H1 (cell line): ENCODE measurements around the gene MCF2L. TPM values are rescaled to one million over a fixed set of nuclear protein-coding genes. Genes with fewer than 3 reads are reported as not detected.

Experiments used
- CTCF ChIA-PET: fragments of 300-600 bp; sonication (Branson Sonifier 250); formaldehyde crosslinking; loops from one replicate; lab custom pipeline; 2021; ENCODE audit not compliant: partially characterized antibody; lab: Charles Lee
- POLR2A ChIA-PET: fragments of 300-600 bp; sonication (Branson Sonifier 250); formaldehyde crosslinking; loops from one replicate; lab custom pipeline; 2021; ENCODE audit warnings: inconsistent platforms; ENCODE audit not compliant: partially characterized antibody; lab: Charles Lee
- DNase-seq, 2 experiments: peaks; one replicate each; pipeline versions ENCODE4 v3.0.0 to v3.0.0-alpha.2; 2010 to 2022; ENCODE audit warnings: low spot score in 2 of 2, low read depth in 1 of 2, mixed read lengths in 1 of 2
- FAIRE-seq: peaks from 2 replicates; lab custom pipeline; 2011; peaks lifted over from hg19 to GRCh38; lab: Jason Lieb, UNC
- H2AFZ ChIP-seq: 2 replicates; pipeline ENCODE4 v1.8.1; 2012; ENCODE audit warnings: low read length, inconsistent platforms
- H2AK5ac ChIP-seq: 2 replicates; pipeline ENCODE4 v1.6.1; 2013; ENCODE audit warnings: low read depth, low read length
- H2BK120ac ChIP-seq: replicated peaks from 2 replicates; pipeline ENCODE3; 2013; ENCODE audit warnings: low read depth, low read length, inconsistent platforms
- H2BK12ac ChIP-seq: 2 replicates; pipeline ENCODE4 v1.6.1; 2013; ENCODE audit warnings: low read depth, low read length
- H2BK15ac ChIP-seq: 2 replicates; pipeline ENCODE4 v1.6.1; 2013; ENCODE audit warnings: low read length
- H2BK20ac ChIP-seq: 2 replicates; pipeline ENCODE4 v1.6.1; 2013; ENCODE audit warnings: low read length
- H2BK5ac ChIP-seq: 2 replicates; pipeline ENCODE4 v1.6.1; 2013; ENCODE audit warnings: low read depth, low read length
- H3K14ac ChIP-seq: 2 replicates; pipeline ENCODE4 v1.6.1; 2013; ENCODE audit warnings: inconsistent platforms; ENCODE audit not compliant: insufficient read length
- H3K18ac ChIP-seq: 2 replicates; pipeline ENCODE4 v1.6.1; 2013; ENCODE audit warnings: low read length; ENCODE audit errors: extremely low read depth
- H3K23ac ChIP-seq: 2 replicates; pipeline ENCODE4 v1.6.1; 2013; ENCODE audit warnings: inconsistent platforms; ENCODE audit not compliant: insufficient read length
- H3K23me2 ChIP-seq: 2 replicates; pipeline ENCODE4 v1.6.1; 2013; ENCODE audit warnings: low read depth, low read length
- H3K27ac ChIP-seq: 2 replicates; pipeline ENCODE4 v1.6.1; 2011; ENCODE audit warnings: low read depth, low read length, inconsistent platforms
- H3K27me3 ChIP-seq, 4 experiments: replicated peaks in 1 of 4; 1 replicate in 1 of 4; 2 replicates in 3 of 4; pipeline versions ENCODE4 v1.6.1 to v1.8.1; 2011 to 2013; ENCODE audit warnings: low read length in 3 of 4, mild to moderate bottlenecking in 3 of 4, inconsistent platforms in 2 of 4, mixed read lengths in 2 of 4, moderate library complexity in 1 of 4; ENCODE audit not compliant: control insufficient read depth in 3 of 4, insufficient read depth in 3 of 4; ENCODE audit errors: extremely low read depth in 1 of 4
- H3K36me3 ChIP-seq, 4 experiments: 2 replicates each; pipeline versions ENCODE4 v1.6.1 to v1.8.1; 2011 to 2013; ENCODE audit warnings: mild to moderate bottlenecking in 4 of 4, low read length in 3 of 4, moderate library complexity in 2 of 4, control low read depth in 1 of 4, inconsistent platforms in 1 of 4; ENCODE audit not compliant: insufficient read depth in 4 of 4, control insufficient read depth in 2 of 4
- H3K4ac ChIP-seq: replicated peaks from 2 replicates; pipeline ENCODE3; 2013; ENCODE audit warnings: low read length, low read depth, mixed read lengths, inconsistent platforms; ENCODE audit not compliant: insufficient read length
- H3K4me1 ChIP-seq, 4 experiments: replicated peaks in 1 of 4; 1 replicate in 1 of 4; 2 replicates in 3 of 4; pipeline versions ENCODE4 v1.6.1 to v1.8.1; 2011 to 2013; ENCODE audit warnings: low read length in 3 of 4, inconsistent platforms in 2 of 4, mixed read lengths in 1 of 4; ENCODE audit not compliant: insufficient read depth in 4 of 4, control insufficient read depth in 3 of 4
- H3K4me2 ChIP-seq, 2 experiments: 2 replicates each; pipeline versions ENCODE4 v1.6.1 to v1.8.1; 2011 to 2013; ENCODE audit warnings: low read depth in 2 of 2, low read length in 2 of 2, control low read depth in 1 of 2, inconsistent platforms in 1 of 2, mild to moderate bottlenecking in 1 of 2; ENCODE audit not compliant: insufficient read depth in 1 of 2
- H3K4me3 ChIP-seq, 4 experiments: fragments of 200-600, 300-600 bp in 1 of 4; sonication (generic), shearing (Covaris generic), sonication (Bioruptor Twin) in 1 of 4; 2 replicates each; pipeline versions ENCODE4 v1.5.1 to v1.8.1; 2011 to 2016; ENCODE audit warnings: low read length in 4 of 4, low read depth in 3 of 4, control low read depth in 2 of 4, inconsistent platforms in 2 of 4, mild to moderate bottlenecking in 2 of 4, mixed read lengths in 1 of 4, moderate library complexity in 1 of 4; ENCODE audit not compliant: insufficient read depth in 2 of 4; ENCODE audit errors: extremely low read depth in 1 of 4
- H3K56ac ChIP-seq: replicated peaks from 2 replicates; pipeline ENCODE3; 2013; ENCODE audit warnings: low read depth, mild to moderate bottlenecking, mixed read lengths, low read length, inconsistent platforms; ENCODE audit not compliant: insufficient read length
- H3K79me1 ChIP-seq: 2 replicates; pipeline ENCODE4 v1.6.1; 2013; ENCODE audit warnings: low read depth, low read length, control low read depth
- H3K79me2 ChIP-seq, 2 experiments: 2 replicates each; pipeline versions ENCODE4 v1.6.1 to v1.8.1; 2012 to 2013; ENCODE audit warnings: low read length in 2 of 2, mild to moderate bottlenecking in 2 of 2, inconsistent platforms in 1 of 2; ENCODE audit not compliant: insufficient read depth in 2 of 2, control insufficient read depth in 1 of 2
- H3K9ac ChIP-seq, 4 experiments: replicated peaks in 1 of 4; 1 replicate in 1 of 4; 2 replicates in 3 of 4; pipeline versions ENCODE4 v1.6.1 to v1.8.1; 2011 to 2013; ENCODE audit warnings: low read depth in 3 of 4, low read length in 3 of 4, control low read depth in 2 of 4, mild to moderate bottlenecking in 2 of 4, moderate library complexity in 2 of 4, inconsistent platforms in 1 of 4; ENCODE audit errors: extremely low read depth in 1 of 4
- H3K9me3 ChIP-seq, 2 experiments: 2 replicates each; pipeline versions ENCODE4 v1.6.1 to v1.8.1; 2012 to 2013; ENCODE audit warnings: mild to moderate bottlenecking in 2 of 2, moderate library complexity in 2 of 2, control low read depth in 1 of 2, inconsistent platforms in 1 of 2, low read depth in 1 of 2, low read length in 1 of 2, mixed read lengths in 1 of 2; ENCODE audit not compliant: insufficient read depth in 2 of 2
- H4K20me1 ChIP-seq, 2 experiments: replicated peaks in 1 of 2; 2 replicates each; pipeline versions ENCODE3 to v1.8.1; 2011 to 2013; ENCODE audit warnings: inconsistent platforms in 2 of 2, low read length in 2 of 2, mild to moderate bottlenecking in 1 of 2; ENCODE audit not compliant: insufficient read depth in 2 of 2, control insufficient read depth in 1 of 2
- H4K5ac ChIP-seq: 2 replicates; pipeline ENCODE4 v1.6.1; 2013; ENCODE audit warnings: low read length, low read depth, mixed read lengths, inconsistent platforms; ENCODE audit not compliant: insufficient read length
- H4K8ac ChIP-seq: 2 replicates; pipeline ENCODE4 v1.8.0; 2013; ENCODE audit warnings: mild to moderate bottlenecking, moderate library complexity, low read length, inconsistent platforms; ENCODE audit not compliant: insufficient read depth; ENCODE audit errors: extremely low read depth
- H4K91ac ChIP-seq: replicated peaks from 2 replicates; pipeline ENCODE3; 2013; ENCODE audit warnings: low read length, mixed read lengths, inconsistent platforms; ENCODE audit not compliant: insufficient read length
- BACH1 ChIP-seq: IDR thresholded peaks from 2 replicates; pipeline ENCODE4 v1.6.1; 2012; ENCODE audit warnings: low read length, improper control_type of control experiment
- E2F6 ChIP-seq: IDR thresholded peaks from 2 replicates; pipeline ENCODE4 v1.6.1; 2012; ENCODE audit warnings: inconsistent platforms
- EZH2 ChIP-seq: fragments of 200-600 bp; sonication (generic); IDR thresholded peaks from 2 replicates; pipeline ENCODE4 v1.7.1; 2012; ENCODE audit warnings: low read depth, mild to moderate bottlenecking, moderate library complexity, low read length, inconsistent platforms; ENCODE audit not compliant: severe bottlenecking
- TEAD4 ChIP-seq: IDR thresholded peaks from 2 replicates; pipeline ENCODE4 v1.6.1; 2012; ENCODE audit warnings: low read depth, low read length, inconsistent platforms, mixed read lengths
- WGBS, 2 experiments: shearing (Covaris generic) in 1 of 2; methylation state at CpG; one replicate each; pipeline versions ENCODE4 v1.1.6 to v1.1.7; 2013 to 2015; ENCODE audit warnings: low lambda C conversion rate in 2 of 2, mixed read lengths in 2 of 2, inconsistent platforms in 1 of 2, low coverage in 1 of 2, missing lambda C conversion rate in 1 of 2; ENCODE audit not compliant: insufficient replicate concordance in 2 of 2, insufficient coverage in 1 of 2, insufficient read length in 1 of 2; ENCODE audit errors: extremely low coverage in 1 of 2, missing lambda C conversion rate in 1 of 2; 5-methylcytosine and 5-hydroxymethylcytosine counted together
- polyA plus RNA-seq, 7 experiments: library from polyadenylated mRNA; depleted of rRNA in 3 of 7; stranded (reverse) in 5 of 7; unstranded in 2 of 7; fragments of >200 nt in 5 of 7; fragments of 200-250 nt in 2 of 7; gene quantifications; 1 replicate in 5 of 7; 2 replicates in 1 of 7; 4 replicates in 1 of 7; pipeline versions ENCODE4 v1.2.1 to v1.2.3, GENCODE V29; 2011 to 2013; ENCODE audit warnings: missing spikeins in 2 of 7, mixed read lengths in 2 of 7
- total RNA-seq: library from RNA; stranded (reverse); fragmentation: NEBNext Ultra II Directional; extraction: Animal tissue kit (Norgen Biotek cat#: 25700); gene quantifications from 2 replicates; pipeline ENCODE4 v1.2.1, GENCODE V29; 2021

Gene MCF2L
- total and polyA plus RNA-seq, 2 of the 8 experiments (the other 6 are each of a cell fraction or from before 2014, with no cell fraction given) = 10.1 to 24.4 TPM

GRCh38 chr13:113143466-113144254, 174.6 kb downstream of the MCF2L start:
- no peak overlapping the region for H3K4ac ChIP-seq
- no peaks in the 10 kb centered on the region for H3K27me3 ChIP-seq
- no peak overlapping the region for H2BK15ac ChIP-seq
- peak in 1 of 2 experiments; percentile 48 for DNase-seq
- no peak overlapping the region for H4K91ac ChIP-seq
- FAIRE-seq = no peak
- H3K9ac ChIP-seq = no peak overlapping the region
- H2AK5ac ChIP-seq = no peak overlapping the region
- H2AFZ ChIP-seq = no peak overlapping the region
- H2BK20ac ChIP-seq = no peak overlapping the region
- 93% methylated on average over 37 of the region's 39 CpGs; no CpG with 5 or more reads in 1 of the 2 experiments for WGBS, 2 experiments
- ChIA-PET POLR2A (interaction anchor here (0.6 kb wide), 1 partner anchor 120 kb away, joined by 3 read pairs; no protein-coding TSS in a partner anchor), CTCF (interaction anchor here (0.6 to 1.5 kb wide), 7 partner anchors 12 to 478 kb away, joined by 3 to 6 read pairs (median 3); no protein-coding TSS in a partner anchor)
- H3K14ac ChIP-seq = no peak overlapping the region
- no peak overlapping the region for H3K56ac ChIP-seq
- no peak overlapping the region for H3K18ac ChIP-seq
- H3K9me3 ChIP-seq = no peaks in the 10 kb centered on the region
- H3K36me3 ChIP-seq = no peaks in the 10 kb centered on the region
- TF ChIP-seq BACH1 (no peak), E2F6 (no peak), EZH2 (no peak), TEAD4 (0 out of 2 replicates have a peak, but pooled peaks have one; percentile 7)
- H4K8ac ChIP-seq = peak overlapping the region; percentile 63; the same call in 1 of the 2 replicates
- H3K4me3 ChIP-seq = no peak overlapping the region
- H2BK12ac ChIP-seq = 0 out of 2 replicates have a peak overlapping the region, but pooled peaks have one; percentile 50
- no peak overlapping the region for H3K27ac ChIP-seq
- H3K4me2 ChIP-seq = no peak overlapping the region
- H2BK120ac ChIP-seq = no peak overlapping the region
- H3K79me1 ChIP-seq = no peaks in the 10 kb centered on the region
- no peak overlapping the region for H3K23ac ChIP-seq
- H2BK5ac ChIP-seq = no peak overlapping the region
- H4K5ac ChIP-seq = no peak overlapping the region
- no peaks in the 10 kb centered on the region for H3K23me2 ChIP-seq
- H4K20me1 ChIP-seq = no peaks in the 10 kb centered on the region
- H3K4me1 ChIP-seq = no peaks in the 10 kb centered on the region; a peak in 1 of 7 replicates
- no peaks in the 10 kb centered on the region for H3K79me2 ChIP-seq
